Natural killer cell (primary cell): ENCODE data around the gene SGCE. TPM values are rescaled to one million over a fixed set of nuclear protein-coding genes. Genes with fewer than 3 reads are reported as not detected.

Experiments used
- ATAC-seq, 3 donors: fragments of 150-1000 bp in 2 of 3; fragments of 200-7000 bp in 1 of 3; cut with Tn5 transposase; 1 replicate in 1 of 3; 2 replicates in 2 of 3; pipeline ENCODE4 v1.10.0; 2021; ENCODE audit warnings: mild to moderate bottlenecking in 2 of 3, moderate library complexity in 2 of 3
- DNase-seq, 2 donors: peaks; one replicate each; pipeline versions ENCODE4 v3.0.0 to v3.0.0-alpha.2; 2013 to 2021; ENCODE audit warnings: mixed read lengths in 1 of 2
- H3K27ac ChIP-seq: one replicate; pipeline ENCODE4 v1.5.1; 2013; ENCODE audit warnings: mild to moderate bottlenecking, low read length
- H3K27me3 ChIP-seq: one replicate; pipeline ENCODE4 v1.6.1; 2013; ENCODE audit warnings: low read length; ENCODE audit not compliant: control insufficient read depth, insufficient read depth
- H3K36me3 ChIP-seq: one replicate; pipeline ENCODE4 v1.6.1; 2013; ENCODE audit warnings: low read length; ENCODE audit not compliant: control insufficient read depth, insufficient read depth
- H3K4me1 ChIP-seq: one replicate; pipeline ENCODE4 v1.6.1; 2013; ENCODE audit warnings: low read length; ENCODE audit not compliant: control insufficient read depth, insufficient read depth
- H3K4me3 ChIP-seq: one replicate; pipeline ENCODE4 v1.5.1; 2013; ENCODE audit warnings: low read length
- H3K9me3 ChIP-seq: one replicate; pipeline ENCODE4 v1.6.1; 2013; ENCODE audit warnings: low read length; ENCODE audit not compliant: control insufficient read depth, insufficient read depth
- H3K27ac Mint-ChIP-seq, 2 donors: one replicate each; pipeline ENCODE4 v1.8.0; 2022; ENCODE audit warnings: mild to moderate bottlenecking in 2 of 2, mixed read lengths in 2 of 2, moderate library complexity in 1 of 2
- H3K27me3 Mint-ChIP-seq, 2 donors: one replicate each; pipeline ENCODE4 v1.8.0; 2022; ENCODE audit warnings: low read depth in 2 of 2, mixed read lengths in 2 of 2
- H3K36me3 Mint-ChIP-seq: one replicate; pipeline ENCODE4 v1.8.0; 2022; ENCODE audit warnings: mixed read lengths
- H3K4me1 Mint-ChIP-seq, 2 donors: one replicate each; pipeline ENCODE4 v1.8.0; 2022; ENCODE audit warnings: mixed read lengths in 2 of 2
- H3K4me3 Mint-ChIP-seq: one replicate; pipeline ENCODE4 v1.8.0; 2022; ENCODE audit warnings: mild to moderate bottlenecking, moderate library complexity, mixed read lengths
- H3K9me3 Mint-ChIP-seq, 2 donors: one replicate each; pipeline ENCODE4 v1.8.0; 2022; ENCODE audit warnings: mixed read lengths in 2 of 2
- WGBS: methylation state at CpG from one replicate; pipeline ENCODE4 v1.1.7; 2013; ENCODE audit warnings: missing lambda C conversion rate; ENCODE audit not compliant: insufficient coverage; 5-methylcytosine and 5-hydroxymethylcytosine counted together
- intact Hi-C: fragments of 100-400 bp; cut with micrococcal nuclease; formaldehyde crosslinking; loops from one replicate; pipeline ENCODE4 v1.14.2; 2022
- total RNA-seq, 4 donors: library from RNA; stranded (reverse); fragments of 120-200 nt in 1 of 4; gene quantifications; one replicate each; pipeline versions ENCODE4 v1.2.3 to v1.2.4, GENCODE V29; 2013 to 2022
- TF ChIP-seq, protein P1 (sequence below): fragments of 200-600 bp; IDR thresholded peaks from one replicate; pipeline ENCODE4 v1.8.0; 2022; ENCODE audit warnings: antibody characterized with exemption

The SGCE gene
- total RNA-seq, 3 donors from 2014 or later (not counting 1 experiment from before 2014, with no cell fraction given), result 0.20 to 0.65 (median 0.28) TPM

- no peak for ATAC-seq
- no peak overlapping the region for H3K27ac ChIP-seq
- peaks cover 4% of the 10 kb centered on the region for H3K36me3 ChIP-seq
- H3K4me3 ChIP-seq, result no peak overlapping the region
- DNase-seq, result no peak
- H3K4me3 Mint-ChIP-seq, result no peak overlapping the region
- H3K27ac Mint-ChIP-seq, result no peak overlapping the region
- TF ChIP-seq, protein P1, sequence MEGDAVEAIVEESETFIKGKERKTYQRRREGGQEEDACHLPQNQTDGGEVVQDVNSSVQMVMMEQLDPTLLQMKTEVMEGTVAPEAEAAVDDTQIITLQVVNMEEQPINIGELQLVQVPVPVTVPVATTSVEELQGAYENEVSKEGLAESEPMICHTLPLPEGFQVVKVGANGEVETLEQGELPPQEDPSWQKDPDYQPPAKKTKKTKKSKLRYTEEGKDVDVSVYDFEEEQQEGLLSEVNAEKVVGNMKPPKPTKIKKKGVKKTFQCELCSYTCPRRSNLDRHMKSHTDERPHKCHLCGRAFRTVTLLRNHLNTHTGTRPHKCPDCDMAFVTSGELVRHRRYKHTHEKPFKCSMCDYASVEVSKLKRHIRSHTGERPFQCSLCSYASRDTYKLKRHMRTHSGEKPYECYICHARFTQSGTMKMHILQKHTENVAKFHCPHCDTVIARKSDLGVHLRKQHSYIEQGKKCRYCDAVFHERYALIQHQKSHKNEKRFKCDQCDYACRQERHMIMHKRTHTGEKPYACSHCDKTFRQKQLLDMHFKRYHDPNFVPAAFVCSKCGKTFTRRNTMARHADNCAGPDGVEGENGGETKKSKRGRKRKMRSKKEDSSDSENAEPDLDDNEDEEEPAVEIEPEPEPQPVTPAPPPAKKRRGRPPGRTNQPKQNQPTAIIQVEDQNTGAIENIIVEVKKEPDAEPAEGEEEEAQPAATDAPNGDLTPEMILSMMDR, result no peak
- no peaks in the 10 kb centered on the region for H3K27me3 ChIP-seq
- H3K9me3 ChIP-seq, result no peaks in the 10 kb centered on the region
- peaks cover 42% of the 10 kb centered on the region for H3K36me3 Mint-ChIP-seq
- H3K4me1 Mint-ChIP-seq, result peaks cover 8 to 9% of the 10 kb centered on the region in 2 donors
- no peaks in the 10 kb centered on the region for H3K4me1 ChIP-seq
- H3K9me3 Mint-ChIP-seq, result peaks cover 2 to 10% of the 10 kb centered on the region in 2 donors
- no peaks in the 10 kb centered on the region for H3K27me3 Mint-ChIP-seq
- intact Hi-C loops, result no loop called here
- WGBS, result 73% methylated on average over 1 of the region's 1 CpG
Observed at GRCh38 chr7:94580601-94581000, 75.3 kb downstream of the SGCE start.

DNA sequence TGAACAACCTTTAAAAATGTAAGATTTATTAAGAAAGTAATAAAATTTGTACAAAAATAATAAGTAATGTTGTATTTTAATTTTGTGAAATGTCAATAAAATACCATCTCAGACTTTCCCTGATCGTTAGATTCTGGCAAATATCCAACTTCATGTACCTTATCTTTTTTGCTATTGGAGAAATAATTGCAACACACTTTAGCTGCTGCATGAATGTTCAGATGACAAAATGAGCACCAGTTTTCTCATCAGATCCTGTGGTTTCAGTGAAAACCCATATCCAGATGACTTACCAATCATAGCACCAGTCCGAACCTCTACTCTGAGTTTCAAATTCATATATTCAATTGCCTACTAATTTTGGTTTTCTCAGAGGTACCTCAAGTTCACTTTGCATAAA, 76.5 kb downstream of the SGCE start:
- 98% methylated on average over 2 of the region's 2 CpGs for WGBS
- H3K4me1 ChIP-seq, result no peaks in the 10 kb centered on the region
- Mint-ChIP-seq H3K36me3 (peaks cover 53% of the 10 kb centered on the region), H3K9me3 (peaks cover 6 to 15% of the 10 kb centered on the region in 2 donors), H3K4me3 (no peak overlapping the region), H3K27me3 (no peaks in the 10 kb centered on the region), H3K4me1 (peaks cover 8 to 9% of the 10 kb centered on the region in 2 donors), H3K27ac (no peak overlapping the region)
- no peak overlapping the region for H3K27ac ChIP-seq
- no peaks in the 10 kb centered on the region for H3K9me3 ChIP-seq
- no peaks in the 10 kb centered on the region for H3K27me3 ChIP-seq
- ATAC-seq (no peak), DNase-seq (no peak)
- intact Hi-C loops, result no loop called here
- no peak overlapping the region for H3K4me3 ChIP-seq
- H3K36me3 ChIP-seq, result peaks cover 9% of the 10 kb centered on the region
- TF ChIP-seq, protein P1, result no peak

DNA sequence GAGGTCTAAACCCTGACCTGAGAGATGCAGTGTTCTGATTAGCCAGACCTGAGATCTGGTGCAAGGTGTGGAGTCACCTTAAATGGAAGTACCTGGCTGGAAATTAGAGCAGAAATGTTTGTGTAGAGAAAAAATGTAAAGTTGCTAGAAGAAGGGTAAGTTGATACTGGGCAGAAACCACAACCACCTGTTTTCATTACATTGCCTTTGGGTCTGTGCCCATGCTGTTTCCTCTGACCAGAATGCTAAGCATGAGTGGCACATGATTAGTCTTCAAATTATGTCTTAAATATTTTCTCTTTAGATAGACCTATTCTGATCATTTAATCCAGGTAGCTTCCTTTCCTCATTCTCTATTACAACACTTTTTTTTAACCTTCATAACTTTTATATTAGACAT, 77.3 kb downstream of the SGCE start:
- H3K36me3 ChIP-seq, result peaks cover 9% of the 10 kb centered on the region
- Mint-ChIP-seq H3K27me3 (no peaks in the 10 kb centered on the region), H3K36me3 (peaks cover 60% of the 10 kb centered on the region), H3K4me3 (no peak overlapping the region), H3K27ac (no peak overlapping the region), H3K4me1 (peaks cover 8 to 9% of the 10 kb centered on the region in 2 donors), H3K9me3 (peaks cover 9 to 15% of the 10 kb centered on the region in 2 donors)
- H3K4me3 ChIP-seq, result no peak overlapping the region
- ATAC-seq, result no peak
- no peak overlapping the region for H3K27ac ChIP-seq
- TF ChIP-seq, protein P1, result no peak
- no peak for DNase-seq
- no peaks in the 10 kb centered on the region for H3K4me1 ChIP-seq
- intact Hi-C loops, result no loop called here
- no peaks in the 10 kb centered on the region for H3K27me3 ChIP-seq
- no peaks in the 10 kb centered on the region for H3K9me3 ChIP-seq

GRCh38 chr7:94577357-94577756, 78.6 kb downstream of the SGCE start:
- no peaks in the 10 kb centered on the region for H3K9me3 ChIP-seq
- peaks cover 9% of the 10 kb centered on the region for H3K36me3 ChIP-seq
- Mint-ChIP-seq H3K27ac (no peak overlapping the region), H3K27me3 (no peaks in the 10 kb centered on the region), H3K4me3 (no peak overlapping the region), H3K4me1 (peaks cover 8 to 9% of the 10 kb centered on the region in 2 donors), H3K9me3 (peaks cover 9 to 15% of the 10 kb centered on the region in 2 donors), H3K36me3 (peaks cover 60% of the 10 kb centered on the region)
- H3K4me1 ChIP-seq, result no peaks in the 10 kb centered on the region
- intact Hi-C loops, result no loop called here
- no peaks in the 10 kb centered on the region for H3K27me3 ChIP-seq
- no peak overlapping the region for H3K4me3 ChIP-seq
- no peak overlapping the region for H3K27ac ChIP-seq
- no peak for ATAC-seq
- DNase-seq, result no peak
- TF ChIP-seq, protein P1, result no peak
- 100% methylated on average over 1 of the region's 1 CpG for WGBS
